HG03354 (cell line): ENCODE results near the gene C16orf78.
A peak's percentile ranks its signal among the peaks of the same experiment; 100 is the strongest.
"Not testable (repeated sequence)": the region's sequence is repeated elsewhere in the genome, so short reads cannot be mapped to it uniquely, and the experiment has no call there.

Source experiments
- ATAC-seq: cut with Tn5 transposase; IDR thresholded peaks from one replicate; pipeline ENCODE4 v1.9.1; 2021; ENCODE audit warnings: mild to moderate bottlenecking; ENCODE audit not compliant: unreplicated experiment, poor library complexity, severe bottlenecking

C16orf78 gene

GRCh38 chr16:49348408-49349176 lies 25.0 kb upstream of the C16orf78 start:
- no peak for ATAC-seq

GRCh38 chr16:49349446-49350168 lies 24.0 kb upstream of the C16orf78 start:
- ATAC-seq, result no peak

- peak; percentile 62 for ATAC-seq
Measured at GRCh38 chr16:49350265-49351095, 23.1 kb upstream of the C16orf78 start.

- no peak for ATAC-seq
Measured at GRCh38 chr16:49351096-49351487, 22.5 kb upstream of the C16orf78 start.

- no peak for ATAC-seq
Measured at GRCh38 chr16:49352892-49353291, 20.7 kb upstream of the C16orf78 start.

GRCh38 chr16:49353680-49354079 lies 19.9 kb upstream of the C16orf78 start:
- no peak for ATAC-seq

- ATAC-seq, result no peak
Measured at GRCh38 chr16:49354101-49354500, 19.5 kb upstream of the C16orf78 start.

GRCh38 chr16:49354991-49355390 lies 18.6 kb upstream of the C16orf78 start:
- ATAC-seq, result no peak

- ATAC-seq, result no peak
Measured at GRCh38 chr16:49355933-49356665, 17.5 kb upstream of the C16orf78 start.

GRCh38 chr16:49356728-49357488 lies 16.7 kb upstream of the C16orf78 start:
- no peak for ATAC-seq

GRCh38 chr16:49359591-49359990 lies 14.0 kb upstream of the C16orf78 start:
- ATAC-seq, result no peak

GRCh38 chr16:49361731-49362130 lies 11.9 kb upstream of the C16orf78 start:
- not testable (repeated sequence) for ATAC-seq

GRCh38 chr16:49362230-49362629 lies 11.4 kb upstream of the C16orf78 start:
- no peak for ATAC-seq

GRCh38 chr16:49365711-49366509 lies 7.7 kb upstream of the C16orf78 start:
- ATAC-seq, result peak; percentile 88

- ATAC-seq, result peak; percentile 66
Measured at GRCh38 chr16:49366669-49367068, 6.9 kb upstream of the C16orf78 start.

GRCh38 chr16:49369651-49370611 lies 3.7 kb upstream of the C16orf78 start:
- ATAC-seq, result no peak

- no peak for ATAC-seq
Measured at GRCh38 chr16:49376206-49376605, 2.6 kb downstream of the C16orf78 start.
